RWPE1 (cell line): ENCODE measurements around the gene OR52N2.

Experiments
- CTCF ChIA-PET: fragments of 350-600 bp; sonication (Branson Sonifier 250); formaldehyde crosslinking; extraction: SDS; loops from one replicate; lab custom pipeline; 2021; lab: Yijun Ruan, JAX
- POLR2A ChIA-PET: fragments of 400-600 bp; formaldehyde crosslinking; extraction: SDS; loops from one replicate; lab custom pipeline; 2020; ENCODE audit warnings: antibody characterized with exemption; ENCODE audit not compliant: low non-redundant PET; lab: Yijun Ruan, JAX
- DNase-seq: peaks from one replicate; pipeline ENCODE4 v3.0.0; 2012; ENCODE audit warnings: low spot score
- H3K27ac ChIP-seq: fragments of 450-650 bp; 2 replicates; pipeline ENCODE4 v1.5.1; 2017
- TF ChIP-seq, protein P1 (sequence below): fragments of 450-650 bp; conservative IDR thresholded peaks from 2 replicates; pipeline ENCODE4 v1.5.1; 2017; ENCODE audit warnings: low read depth, mild to moderate bottlenecking

Gene OR52N2

GRCh38 chr11:5808500-5809121 is at the start of gene OR52N2:
OR52N2 (plus strand) TSS chr11:5808924; CDS start chr11:5820336, 11,412 bp downstream.
- no peak within 1 kb of the TSS for H3K27ac ChIP-seq
- TF ChIP-seq, protein P1, sequence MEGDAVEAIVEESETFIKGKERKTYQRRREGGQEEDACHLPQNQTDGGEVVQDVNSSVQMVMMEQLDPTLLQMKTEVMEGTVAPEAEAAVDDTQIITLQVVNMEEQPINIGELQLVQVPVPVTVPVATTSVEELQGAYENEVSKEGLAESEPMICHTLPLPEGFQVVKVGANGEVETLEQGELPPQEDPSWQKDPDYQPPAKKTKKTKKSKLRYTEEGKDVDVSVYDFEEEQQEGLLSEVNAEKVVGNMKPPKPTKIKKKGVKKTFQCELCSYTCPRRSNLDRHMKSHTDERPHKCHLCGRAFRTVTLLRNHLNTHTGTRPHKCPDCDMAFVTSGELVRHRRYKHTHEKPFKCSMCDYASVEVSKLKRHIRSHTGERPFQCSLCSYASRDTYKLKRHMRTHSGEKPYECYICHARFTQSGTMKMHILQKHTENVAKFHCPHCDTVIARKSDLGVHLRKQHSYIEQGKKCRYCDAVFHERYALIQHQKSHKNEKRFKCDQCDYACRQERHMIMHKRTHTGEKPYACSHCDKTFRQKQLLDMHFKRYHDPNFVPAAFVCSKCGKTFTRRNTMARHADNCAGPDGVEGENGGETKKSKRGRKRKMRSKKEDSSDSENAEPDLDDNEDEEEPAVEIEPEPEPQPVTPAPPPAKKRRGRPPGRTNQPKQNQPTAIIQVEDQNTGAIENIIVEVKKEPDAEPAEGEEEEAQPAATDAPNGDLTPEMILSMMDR: peak; percentile 69
- DNase-seq: peak; percentile 39
- POLR2A ChIA-PET: no interaction called here
- CTCF ChIA-PET: no interaction called here

- ChIA-PET CTCF (no interaction called here), POLR2A (no interaction called here)
- DNase-seq: no peak
- H3K27ac ChIP-seq: no peak overlapping the region
- TF ChIP-seq, protein P1: no peak
Measured at GRCh38 chr11:5767056-5767455, 41.7 kb upstream of the OR52N2 start.

DNA sequence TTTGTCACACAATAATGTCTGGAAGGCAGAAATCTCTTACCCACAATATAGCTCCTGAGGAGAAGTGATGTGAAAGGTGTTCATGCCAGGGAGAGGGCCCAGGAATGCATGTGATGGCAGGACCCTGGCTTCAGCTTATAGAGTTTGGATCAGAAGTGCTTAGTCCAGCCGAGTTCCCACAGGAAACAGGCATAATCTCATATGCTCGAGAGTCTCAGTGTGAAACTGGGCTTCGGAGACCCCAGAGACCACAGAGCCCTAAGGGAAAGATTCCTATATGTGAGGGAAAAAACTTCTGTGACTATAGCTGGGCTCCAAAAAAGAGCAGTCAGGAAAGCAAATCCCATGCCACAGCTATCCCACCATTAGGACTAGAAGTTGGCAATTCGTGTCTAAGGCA is 25.5 kb upstream of the OR52N2 start, which contains the start of gene OR52N5:
TSS of gene OR52N5 (minus strand) at position 101 of the 400 bp plus-strand sequence. CDS start 4,721 bp downstream, outside the sequence.
- no peak for DNase-seq
- H3K27ac ChIP-seq: no peak within 1 kb of the TSS
- ChIA-PET CTCF (no interaction called here), POLR2A (no interaction called here)
- TF ChIP-seq, protein P1: no peak

- H3K27ac ChIP-seq: no peak within 1 kb of the TSS
- DNase-seq: no peak
- ChIA-PET POLR2A (no interaction called here), CTCF (no interaction called here)
- TF ChIP-seq, protein P1: no peak
Measured at GRCh38 chr11:5791165-5791564, 17.6 kb upstream of the OR52N2 start, which contains the start of gene OR52N1. OR52N1 (minus strand) TSS chr11:5791265; CDS start chr11:5788816, 2,449 bp downstream.

DNA sequence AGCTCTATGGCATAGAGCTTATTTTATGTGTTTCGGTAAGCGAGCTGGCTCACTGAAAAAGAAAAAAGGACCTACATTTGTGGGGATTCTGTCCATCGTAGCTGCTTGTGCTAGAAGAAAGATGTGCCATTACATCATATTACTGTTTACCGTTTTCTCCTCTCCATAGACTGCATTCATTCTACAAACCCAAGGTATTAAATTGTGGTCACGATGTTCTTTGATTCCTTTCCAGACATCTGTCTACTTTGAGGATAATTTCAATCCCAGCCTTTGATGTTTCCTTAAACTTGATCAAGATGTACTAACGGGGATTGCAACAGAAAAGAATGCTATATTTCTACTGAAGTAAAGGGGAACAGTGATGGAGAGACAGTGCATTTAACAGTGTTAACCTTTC is 12.2 kb upstream of the OR52N2 start:
- ChIA-PET POLR2A (no interaction called here), CTCF (interaction anchor here (0.6 kb wide), 1 partner anchor 111 kb away, joined by 3 read pairs; no protein-coding TSS in a partner anchor)
- no peak overlapping the region for H3K27ac ChIP-seq
- TF ChIP-seq, protein P1: no peak
- no peak for DNase-seq

- no peak overlapping the region for H3K27ac ChIP-seq
- TF ChIP-seq, protein P1: no peak
- no peak for DNase-seq
- POLR2A ChIA-PET: no interaction called here
- CTCF ChIA-PET: no interaction called here
Measured at GRCh38 chr11:5803982-5804381, 4.7 kb upstream of the OR52N2 start.
